ENCODE results near the gene LYVE1. TPM values are rescaled to one million over a fixed set of nuclear protein-coding genes. Genes with fewer than 3 reads are reported as not detected.

Gene LYVE1
- total and polyA plus RNA-seq, 4 donors, result 22.5 to 70.8 (median 36.9) TPM

DNA sequence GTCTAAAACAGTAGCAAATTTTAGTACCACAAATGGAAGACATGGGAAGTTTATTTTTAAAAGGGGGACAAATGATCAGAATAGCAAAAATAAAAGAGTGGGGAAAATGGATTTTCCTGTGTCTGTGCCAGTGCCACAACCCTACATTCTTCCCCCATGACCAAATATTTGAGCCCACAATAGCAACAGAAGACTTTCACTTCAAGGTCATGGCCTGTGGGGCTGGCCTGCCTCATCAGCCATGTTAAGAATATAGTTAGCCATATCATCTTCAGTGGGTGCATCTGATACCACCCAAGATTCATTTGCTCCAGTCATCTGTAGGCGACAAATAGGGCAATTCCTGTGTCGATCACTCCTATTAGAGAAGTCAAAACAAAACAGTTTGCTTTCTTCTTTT, 53.8 kb downstream of the LYVE1 start:
- Histone ChIP-seq H3K9ac (ENCODE audit: insufficient read depth in 1 of 2, low read length in 2 of 2) (no peak overlapping the region), H3K27ac (ENCODE audit: low read depth in 1 of 2, low read length in 1 of 2) (no peak overlapping the region), H3K36me3 (ENCODE audit: control insufficient read depth in 4 of 4, insufficient read depth in 4 of 4, low read length in 4 of 4) (peaks cover 0 to 9% (median 3%) of the 10 kb centered on the region in 4 donors), H3K4me1 (ENCODE audit: control insufficient read depth in 5 of 5, insufficient read depth in 5 of 5, low read length in 5 of 5) (peaks cover 0 to 3% (median 0%) of the 10 kb centered on the region in 5 donors), H3K4me3 (no peak overlapping the region), H3K27me3 (ENCODE audit: control insufficient read depth in 3 of 3, insufficient read depth in 3 of 3, low read length in 2 of 3) (no peaks in the 10 kb centered on the region), H3K9me3 (ENCODE audit: control insufficient read depth in 4 of 4, insufficient read depth in 3 of 4, low read length in 3 of 4) (no peaks in the 10 kb centered on the region)
- no peak for ATAC-seq (ENCODE audit: insufficient read depth, low FRiP score)
- WGBS, 2 donors, result 89 to 91% methylated on average over 2 of the region's 2 CpGs
- DNase-seq, result no peak
- TF ChIP-seq, protein P1, sequence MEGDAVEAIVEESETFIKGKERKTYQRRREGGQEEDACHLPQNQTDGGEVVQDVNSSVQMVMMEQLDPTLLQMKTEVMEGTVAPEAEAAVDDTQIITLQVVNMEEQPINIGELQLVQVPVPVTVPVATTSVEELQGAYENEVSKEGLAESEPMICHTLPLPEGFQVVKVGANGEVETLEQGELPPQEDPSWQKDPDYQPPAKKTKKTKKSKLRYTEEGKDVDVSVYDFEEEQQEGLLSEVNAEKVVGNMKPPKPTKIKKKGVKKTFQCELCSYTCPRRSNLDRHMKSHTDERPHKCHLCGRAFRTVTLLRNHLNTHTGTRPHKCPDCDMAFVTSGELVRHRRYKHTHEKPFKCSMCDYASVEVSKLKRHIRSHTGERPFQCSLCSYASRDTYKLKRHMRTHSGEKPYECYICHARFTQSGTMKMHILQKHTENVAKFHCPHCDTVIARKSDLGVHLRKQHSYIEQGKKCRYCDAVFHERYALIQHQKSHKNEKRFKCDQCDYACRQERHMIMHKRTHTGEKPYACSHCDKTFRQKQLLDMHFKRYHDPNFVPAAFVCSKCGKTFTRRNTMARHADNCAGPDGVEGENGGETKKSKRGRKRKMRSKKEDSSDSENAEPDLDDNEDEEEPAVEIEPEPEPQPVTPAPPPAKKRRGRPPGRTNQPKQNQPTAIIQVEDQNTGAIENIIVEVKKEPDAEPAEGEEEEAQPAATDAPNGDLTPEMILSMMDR (IDR thresholded peaks at IDR 0.05; ENCODE audit: control extremely low read depth, extremely low read depth), result no peak

DNA sequence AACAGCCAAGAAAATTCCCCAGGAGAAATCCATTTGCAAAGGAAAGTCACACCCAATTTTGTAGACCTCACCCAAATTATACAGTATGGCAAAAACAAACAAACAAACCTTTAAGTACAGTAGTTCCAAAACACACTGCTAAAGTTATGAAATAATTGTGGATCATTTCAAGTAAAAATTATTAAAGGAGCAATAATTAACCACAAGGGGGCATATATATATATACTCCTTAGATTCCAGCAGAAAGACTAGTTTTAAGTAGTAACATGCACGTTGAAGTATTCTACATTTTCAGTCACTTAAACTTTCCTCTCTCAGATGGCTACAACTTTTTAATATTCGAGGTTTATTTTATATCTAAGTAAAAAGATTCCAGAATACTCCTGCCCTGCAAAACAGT, 54.3 kb downstream of the LYVE1 start:
- no peak overlapping the region for H3K27ac ChIP-seq (ENCODE audit: low read depth in 1 of 2, low read length in 1 of 2)
- H3K27me3 ChIP-seq (ENCODE audit: control insufficient read depth in 3 of 3, insufficient read depth in 3 of 3, low read length in 2 of 3), result no peaks in the 10 kb centered on the region
- H3K9ac ChIP-seq (ENCODE audit: insufficient read depth in 1 of 2, low read length in 2 of 2), result no peak overlapping the region
- 42 to 55% methylated on average over 2 of the region's 2 CpGs for WGBS, 2 donors
- DNase-seq, result peak in 2 of 3 donors; percentile 42 to 51
- no peak overlapping the region for H3K4me3 ChIP-seq
- peaks cover 0 to 3% (median 0%) of the 10 kb centered on the region in 5 donors for H3K4me1 ChIP-seq (ENCODE audit: control insufficient read depth in 5 of 5, insufficient read depth in 5 of 5, low read length in 5 of 5)
- ATAC-seq (ENCODE audit: insufficient read depth, low FRiP score), result no peak
- H3K36me3 ChIP-seq (ENCODE audit: control insufficient read depth in 4 of 4, insufficient read depth in 4 of 4, low read length in 4 of 4), result peaks cover 0 to 4% (median 2%) of the 10 kb centered on the region in 4 donors
- no peaks in the 10 kb centered on the region for H3K9me3 ChIP-seq (ENCODE audit: control insufficient read depth in 4 of 4, insufficient read depth in 3 of 4, low read length in 3 of 4)
- TF ChIP-seq, protein P1 (IDR thresholded peaks at IDR 0.05; ENCODE audit: control extremely low read depth, extremely low read depth), result peak; percentile 2

DNA sequence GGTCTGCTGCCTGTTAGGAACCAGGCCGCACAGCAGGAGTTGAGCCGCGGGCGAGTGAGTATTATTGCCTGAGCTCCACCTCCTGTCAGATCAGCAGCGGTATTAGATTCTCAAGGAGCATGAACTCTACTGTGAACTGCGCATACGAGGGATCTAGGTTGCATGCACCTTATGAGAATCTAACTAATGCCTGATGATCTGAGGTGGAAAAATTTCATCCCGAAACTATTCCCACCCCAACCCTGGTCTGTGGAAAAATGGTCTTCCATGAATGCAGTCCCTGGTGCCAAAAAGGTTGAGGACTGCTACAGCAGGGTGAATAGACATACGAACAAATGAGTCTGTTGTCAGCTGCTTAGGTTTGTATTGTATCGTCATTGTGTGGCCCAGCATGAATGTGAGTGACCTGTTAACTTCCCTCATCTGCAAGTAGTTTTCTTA, 57.3 kb downstream of the LYVE1 start:
- H3K9ac ChIP-seq (ENCODE audit: insufficient read depth in 1 of 2, low read length in 2 of 2), result no peak overlapping the region
- 91% methylated on average over 10 of the region's 10 CpGs for WGBS, 2 donors
- no peak for ATAC-seq (ENCODE audit: insufficient read depth, low FRiP score)

More for the DNA sequence above, 57.3 kb downstream of the LYVE1 start:
- H3K4me3 ChIP-seq, result no peak overlapping the region
- H3K27ac ChIP-seq (ENCODE audit: low read depth in 1 of 2, low read length in 1 of 2), result no peak overlapping the region
- DNase-seq, result no peak
- no peaks in the 10 kb centered on the region for H3K27me3 ChIP-seq (ENCODE audit: control insufficient read depth in 3 of 3, insufficient read depth in 3 of 3, low read length in 2 of 3)
- H3K36me3 ChIP-seq (ENCODE audit: control insufficient read depth in 4 of 4, insufficient read depth in 4 of 4, low read length in 4 of 4), result peaks cover 0 to 1% (median 0%) of the 10 kb centered on the region in 4 donors
- no peaks in the 10 kb centered on the region for H3K9me3 ChIP-seq (ENCODE audit: control insufficient read depth in 4 of 4, insufficient read depth in 3 of 4, low read length in 3 of 4)
- H3K4me1 ChIP-seq (ENCODE audit: control insufficient read depth in 5 of 5, insufficient read depth in 5 of 5, low read length in 5 of 5), result peaks cover 0 to 3% (median 0%) of the 10 kb centered on the region in 5 donors
- TF ChIP-seq, protein P1 (IDR thresholded peaks at IDR 0.05; ENCODE audit: control extremely low read depth, extremely low read depth), result no peak

Other genes with a start within 250 kb of the LYVE1 start
- gene AMPD3, start 113.4 kb downstream of the LYVE1 start, total RNA-seq, result 10 to 100 TPM; 20.8 to 27.6 TPM
- 10 to 100 TPM in 1 of 2 donors, 1 to 10 TPM in 1; 3.8 to 29.0 TPM for gene AMPD3, start 113.4 kb downstream of the LYVE1 start, polyA plus RNA-seq
- gene RNF141, start 27.5 kb downstream of the LYVE1 start, total RNA-seq, result 10 to 100 TPM; 45.5 to 63.8 TPM
- gene RNF141, start 27.5 kb downstream of the LYVE1 start, polyA plus RNA-seq, result 10 to 100 TPM; 14.8 to 21.2 TPM
- 10 to 100 TPM; 16.1 to 17.0 TPM for gene IRAG1, start 125.1 kb upstream of the LYVE1 start, total RNA-seq
- gene IRAG1, start 125.1 kb upstream of the LYVE1 start, polyA plus RNA-seq, result 10 to 100 TPM in 1 of 2 donors, 1 to 10 TPM in 1; 2.8 to 10.4 TPM
- gene CTR9, start 182.6 kb upstream of the LYVE1 start, total RNA-seq, result 10 to 100 TPM; 26.2 to 40.0 TPM
- 10 to 100 TPM; 13.2 to 18.1 TPM for gene CTR9, start 182.6 kb upstream of the LYVE1 start, polyA plus RNA-seq
- 100 to 1,000 TPM; 750 to 932 TPM for gene EIF4G2, start 240.3 kb upstream of the LYVE1 start, total RNA-seq
- 100 to 1,000 TPM; 189 to 325 TPM for gene EIF4G2, start 240.3 kb upstream of the LYVE1 start, polyA plus RNA-seq